Measurements from ENCODE around the gene IDUA.

GRCh38 chr4:1036095-1036494 lies 49.3 kb downstream of the IDUA start:
- TF ChIP-seq POLR2A (IDR thresholded peaks at IDR 0.05) = no peak
- no peak for TF ChIP-seq CTCF (IDR thresholded peaks at IDR 0.05)
